Urothelium cell line (cell line): ENCODE results near the gene GNA15.

Experiments
- DNase-seq: peaks from one replicate; pipeline ENCODE4 v3.0.0; 2011; ENCODE audit warnings: low spot score, mixed read lengths
- FAIRE-seq: peaks from 2 replicates; lab custom pipeline; 2011; peaks lifted over from hg19 to GRCh38; lab: Jason Lieb, UNC

Gene GNA15

DNA sequence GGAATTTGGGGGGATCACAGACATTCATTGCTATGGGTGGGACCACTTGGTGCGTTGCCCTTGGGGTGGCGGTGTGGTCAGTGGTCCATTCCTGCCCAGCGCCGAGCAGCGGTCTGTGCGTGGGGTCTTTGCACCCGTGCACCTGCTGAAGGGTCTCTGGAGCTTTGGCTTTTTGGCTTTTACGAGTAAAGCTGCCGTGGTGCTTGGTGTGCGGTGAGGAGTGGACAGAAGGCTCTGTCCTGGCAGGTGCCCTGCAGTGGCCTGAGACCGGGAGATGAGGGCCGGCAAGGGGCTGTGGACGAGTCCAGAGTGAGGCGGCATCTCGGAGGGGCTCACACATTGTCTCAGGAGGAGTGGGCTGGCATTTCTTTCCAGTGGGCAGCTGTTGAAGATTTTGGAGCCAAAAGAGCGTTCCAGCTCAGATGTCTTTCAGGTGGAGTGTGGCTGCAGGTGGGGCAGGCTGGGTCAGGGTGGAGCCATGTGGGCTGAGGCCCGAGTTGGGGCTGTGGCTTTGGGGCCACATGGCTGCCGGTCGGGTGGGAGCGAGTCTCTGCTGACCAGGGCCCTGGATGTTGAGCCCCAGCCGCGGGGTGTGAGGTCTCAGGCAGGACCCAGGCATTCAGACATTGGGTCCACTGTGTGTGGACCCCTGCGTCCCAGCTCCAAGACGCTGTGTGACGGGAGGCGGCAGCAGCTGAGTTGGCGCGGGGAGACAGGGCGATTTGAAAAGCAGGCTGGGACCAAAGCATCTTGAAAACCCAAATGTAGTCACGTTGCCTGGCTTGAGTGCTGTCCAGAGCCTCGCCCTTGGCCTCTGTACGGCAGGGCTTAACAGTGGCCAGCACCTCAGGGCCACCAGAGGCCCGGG, 30.0 kb upstream of the GNA15 start:
- FAIRE-seq: no peak
- DNase-seq: no peak

DNA sequence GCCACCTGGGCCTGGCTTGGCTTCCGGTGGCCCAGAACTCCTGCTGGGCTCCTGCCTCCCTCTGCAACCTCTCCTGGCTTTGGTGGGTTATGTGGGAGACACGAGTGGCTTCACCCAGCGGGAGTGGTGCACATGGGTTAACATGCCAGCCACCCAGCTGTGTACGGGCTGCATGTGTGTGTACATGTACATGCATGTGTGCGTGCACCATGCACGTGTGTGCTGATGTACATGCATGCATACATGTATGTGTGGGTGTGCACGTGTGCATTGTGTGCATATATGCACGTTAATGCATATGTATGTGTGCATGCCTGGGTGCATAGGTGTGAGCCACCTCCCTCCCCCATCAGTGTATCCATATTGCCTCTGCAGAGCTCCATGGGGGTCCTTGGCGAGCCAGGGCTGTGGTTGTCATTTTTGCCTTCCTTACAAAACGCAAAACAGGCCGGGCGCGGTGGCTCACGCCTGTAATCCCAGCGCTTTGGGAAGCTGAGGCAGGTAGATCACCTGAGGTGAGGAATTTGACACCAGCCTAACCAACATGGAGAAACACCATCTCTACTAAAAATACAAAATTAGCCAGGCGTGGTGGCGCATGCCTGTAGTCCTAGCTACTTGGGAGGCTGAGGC, 29.2 kb upstream of the GNA15 start:
- FAIRE-seq: no peak
- DNase-seq: no peak

DNA sequence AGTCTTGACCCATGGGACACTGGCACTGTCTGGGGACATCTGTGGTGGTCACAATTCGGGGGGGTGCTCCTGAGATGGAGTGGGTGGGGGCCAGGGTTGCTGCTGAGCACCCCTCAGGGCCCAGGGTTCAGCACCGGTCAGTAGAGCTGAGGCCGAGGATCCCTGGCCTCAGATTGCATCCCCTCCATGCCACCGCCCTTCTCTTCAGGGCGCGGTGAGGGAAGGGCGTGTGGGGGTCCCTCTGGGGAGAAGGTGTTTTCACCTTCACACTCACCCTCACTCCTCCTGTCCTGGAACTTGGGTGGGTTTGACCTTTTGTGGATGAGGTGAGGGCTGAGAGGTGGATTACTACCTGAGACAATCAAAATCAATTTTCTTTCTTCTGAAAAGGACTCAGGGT, 28.2 kb upstream of the GNA15 start:
- DNase-seq (no peak), FAIRE-seq (no peak)

DNA sequence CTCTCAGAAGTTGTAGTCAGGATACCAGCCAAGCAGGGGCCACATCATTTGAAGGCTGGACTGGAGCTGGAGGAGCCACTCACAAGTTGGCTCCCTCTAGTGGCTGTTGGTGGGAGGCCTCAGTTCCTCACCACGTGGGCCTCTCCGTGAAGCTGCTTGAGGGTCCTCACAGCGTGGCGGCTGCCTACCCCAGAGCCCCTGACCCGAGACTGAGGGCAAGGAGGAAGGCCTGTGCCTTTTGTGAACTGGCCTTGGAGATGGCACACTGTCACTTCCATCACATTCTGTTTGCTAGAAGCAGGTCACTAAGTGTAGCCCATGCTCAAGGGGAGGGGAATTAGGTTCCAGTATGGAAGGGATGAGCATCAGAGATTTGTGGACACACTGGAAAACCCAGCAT, 27.1 kb upstream of the GNA15 start:
- peak; percentile 50 for DNase-seq
- FAIRE-seq: no peak

DNA sequence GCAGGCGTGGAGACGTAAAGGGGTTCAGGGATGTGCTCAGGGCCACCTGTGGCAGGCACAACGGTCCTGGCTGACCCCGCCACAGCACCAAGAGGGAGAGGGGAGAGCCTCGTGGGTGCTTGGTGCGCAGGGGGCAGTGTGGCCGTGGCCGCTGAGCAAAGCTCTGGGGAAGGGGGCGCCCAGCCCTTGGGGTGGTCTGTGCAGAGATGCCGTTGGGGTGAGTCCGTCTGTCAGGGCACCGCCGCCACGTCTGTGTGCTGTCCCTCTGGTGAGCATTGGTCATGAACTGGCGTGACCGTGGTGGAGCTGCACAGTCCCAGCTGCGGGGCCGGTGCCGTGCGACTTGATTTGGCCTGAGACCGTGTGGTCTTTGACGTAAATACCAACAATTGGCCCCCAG, 26.3 kb upstream of the GNA15 start:
- no peak for FAIRE-seq
- no peak for DNase-seq

DNA sequence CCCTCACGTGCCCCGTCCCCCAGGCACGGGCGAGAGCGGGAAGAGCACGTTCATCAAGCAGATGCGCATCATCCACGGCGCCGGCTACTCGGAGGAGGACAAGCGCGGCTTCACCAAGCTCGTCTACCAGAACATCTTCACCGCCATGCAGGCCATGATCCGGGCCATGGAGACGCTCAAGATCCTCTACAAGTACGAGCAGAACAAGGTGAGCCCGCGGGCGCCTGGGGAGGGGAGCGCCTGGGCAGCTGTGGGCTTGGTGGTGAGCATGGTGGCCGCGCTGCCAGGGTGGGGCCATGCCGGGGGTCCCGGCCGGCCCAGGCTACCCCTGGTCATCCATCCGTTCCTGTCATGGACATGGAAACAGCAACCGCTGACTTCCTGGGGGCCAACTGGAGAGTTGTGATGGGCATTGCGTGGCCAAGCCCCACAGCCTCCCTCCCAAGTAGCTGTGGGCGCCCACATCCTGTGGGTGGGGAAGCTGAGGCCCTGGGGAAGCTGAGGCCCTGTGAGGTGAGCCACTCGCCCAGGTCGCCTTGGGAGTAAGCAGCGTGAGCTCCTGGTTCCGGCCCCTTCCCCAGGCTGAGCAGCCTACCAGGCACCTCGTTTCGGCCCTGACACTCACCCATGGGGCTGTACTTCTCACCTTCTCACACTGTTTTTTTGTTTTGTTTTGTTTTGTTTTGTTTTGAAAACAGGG, 25.6 kb upstream of the GNA15 start:
- FAIRE-seq: no peak
- DNase-seq: no peak

DNA sequence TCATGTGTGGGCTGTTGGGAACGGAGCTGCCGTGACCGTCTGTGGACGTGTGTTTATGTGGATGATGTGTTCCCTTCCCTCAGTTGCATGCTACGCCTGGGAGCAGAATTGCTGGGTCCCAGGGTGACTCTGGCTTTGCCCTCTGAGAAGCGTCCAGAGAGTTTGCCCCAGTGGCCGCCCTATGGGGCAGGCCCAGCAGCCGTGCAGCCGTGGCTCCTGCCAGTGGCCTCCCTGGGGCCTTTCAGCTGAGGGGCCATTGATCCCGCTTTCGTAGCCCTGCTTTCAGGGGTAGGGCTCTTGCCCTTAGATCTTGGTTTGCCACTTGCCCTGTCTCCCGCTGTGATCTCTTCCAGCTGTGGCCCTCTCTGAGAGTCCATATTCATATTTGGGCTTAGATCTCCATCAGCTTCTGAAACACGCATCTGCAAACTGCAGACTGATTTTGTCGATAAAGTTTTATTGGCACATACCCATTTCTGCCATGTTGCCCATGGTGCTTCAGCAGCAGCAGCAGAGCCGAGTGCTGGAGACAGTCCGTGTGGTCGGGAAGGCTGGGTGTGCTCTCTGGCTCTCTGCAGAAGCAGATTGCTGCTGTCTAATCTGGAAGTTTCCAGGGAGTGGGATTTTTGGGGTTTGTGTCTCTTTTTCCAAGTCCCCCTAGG, 24.1 kb upstream of the GNA15 start:
- no peak for FAIRE-seq

DNA sequence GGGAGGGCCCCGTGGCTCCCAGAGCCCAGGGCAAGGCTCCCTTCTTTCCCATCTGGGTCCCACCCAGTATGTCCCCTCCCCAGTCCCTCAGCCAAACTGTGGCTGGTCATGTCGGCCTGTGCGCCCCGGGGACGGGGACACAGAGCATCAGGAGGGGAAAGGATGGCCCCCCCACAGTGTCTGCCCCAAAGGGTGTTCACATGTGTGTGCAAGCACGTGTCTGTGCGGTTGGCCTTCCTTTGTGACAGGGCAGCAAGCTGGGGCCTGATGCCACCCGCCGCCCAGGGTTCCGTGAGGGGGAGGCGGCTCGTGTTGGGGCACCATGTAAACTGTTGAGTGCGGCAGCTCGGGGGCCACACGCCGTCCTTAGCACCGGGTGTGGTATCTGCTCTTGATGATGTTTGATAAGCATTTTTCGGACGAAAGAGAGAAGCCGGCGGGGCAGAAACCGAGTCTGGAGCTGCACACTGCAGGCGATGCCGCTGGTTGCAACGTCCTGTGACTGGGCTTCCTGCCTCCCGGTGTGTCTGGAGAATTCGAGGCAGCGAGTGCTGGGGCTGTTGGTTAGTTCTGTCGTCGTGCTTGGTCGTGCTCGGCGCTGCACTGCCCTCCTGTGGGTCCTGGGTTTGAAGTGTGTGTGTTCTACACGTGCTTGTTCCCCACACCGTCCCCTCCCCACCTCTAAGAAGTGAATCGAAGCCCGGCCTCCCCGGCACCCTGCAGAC, 23.3 kb upstream of the GNA15 start:
- no peak for FAIRE-seq
- DNase-seq: no peak

More for the DNA sequence above, 24.1 kb upstream of the GNA15 start:
- DNase-seq: no peak

DNA sequence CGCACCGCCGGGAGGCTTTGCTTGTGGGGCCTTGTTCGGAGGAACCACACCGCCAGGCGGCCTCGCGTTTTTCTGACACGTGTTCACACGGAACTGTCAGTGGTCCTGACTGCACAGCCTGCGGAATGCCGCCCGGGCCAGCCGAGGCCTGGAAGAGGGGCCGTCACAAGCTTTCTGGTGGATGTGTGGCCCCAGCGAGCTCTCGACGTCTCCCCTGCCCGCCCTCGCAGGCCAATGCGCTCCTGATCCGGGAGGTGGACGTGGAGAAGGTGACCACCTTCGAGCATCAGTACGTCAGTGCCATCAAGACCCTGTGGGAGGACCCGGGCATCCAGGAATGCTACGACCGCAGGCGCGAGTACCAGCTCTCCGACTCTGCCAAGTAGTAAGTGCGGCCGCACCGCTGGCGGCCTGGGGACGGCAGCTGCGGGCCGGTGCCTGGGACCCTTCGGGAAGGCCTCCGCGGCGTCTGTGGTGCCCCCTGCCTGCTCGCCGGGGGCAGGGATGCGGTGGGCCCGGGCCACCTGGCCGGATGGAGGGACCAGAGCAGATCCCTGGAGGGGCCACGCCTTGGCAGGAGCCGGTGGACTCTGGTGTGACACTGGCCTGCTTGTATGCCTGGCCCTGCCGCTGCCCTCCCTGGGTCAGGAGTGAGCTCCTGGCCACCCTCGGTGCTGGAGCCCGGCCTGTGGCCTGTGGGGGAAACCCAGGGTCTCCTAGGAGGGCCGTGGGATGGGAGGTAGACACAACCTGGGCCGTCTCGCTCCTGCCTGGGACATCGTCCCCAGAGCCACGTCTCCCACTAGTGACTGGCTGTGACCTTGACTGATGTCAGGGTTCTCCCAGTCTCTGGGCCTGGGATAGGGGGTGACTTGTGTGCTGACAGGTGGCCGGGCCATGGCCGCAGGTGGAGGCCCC, 22.5 kb upstream of the GNA15 start:
- no peak for FAIRE-seq
- DNase-seq: no peak

DNA sequence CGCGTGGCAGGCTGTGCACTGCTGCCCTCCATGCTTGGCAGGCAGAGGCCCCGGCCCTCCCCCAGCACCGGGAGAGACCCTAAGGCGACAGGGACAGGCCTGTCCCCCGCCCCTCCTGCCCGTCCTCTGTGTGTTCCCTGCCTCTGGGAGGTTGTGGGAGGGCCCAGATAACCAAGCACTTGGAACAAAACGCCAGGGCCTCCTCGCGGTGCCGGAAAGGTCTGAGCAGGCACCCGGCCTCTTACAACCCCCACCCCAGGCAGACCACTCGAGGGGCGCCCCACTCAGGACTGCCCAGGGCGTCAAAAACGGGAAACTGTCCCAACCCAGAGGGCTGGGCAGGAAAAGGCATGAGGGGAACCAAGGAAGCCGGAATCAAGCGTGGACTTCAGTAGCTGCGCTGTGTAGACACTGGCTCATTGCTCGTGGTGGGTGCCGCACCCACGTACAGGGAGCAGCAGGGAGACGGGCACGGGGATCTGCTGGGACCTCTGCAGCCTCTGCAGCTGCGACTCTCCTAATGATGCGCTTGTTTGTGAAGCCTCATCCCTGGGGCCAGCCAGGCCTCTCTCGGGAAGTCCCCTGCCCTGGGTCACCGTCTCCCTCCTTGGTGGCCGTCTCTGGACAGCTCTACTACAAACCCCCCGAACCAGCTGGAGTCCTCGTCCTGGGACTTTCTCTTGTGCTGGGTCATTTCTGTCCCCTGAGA, 21.7 kb upstream of the GNA15 start:
- DNase-seq (no peak), FAIRE-seq (no peak)

DNA sequence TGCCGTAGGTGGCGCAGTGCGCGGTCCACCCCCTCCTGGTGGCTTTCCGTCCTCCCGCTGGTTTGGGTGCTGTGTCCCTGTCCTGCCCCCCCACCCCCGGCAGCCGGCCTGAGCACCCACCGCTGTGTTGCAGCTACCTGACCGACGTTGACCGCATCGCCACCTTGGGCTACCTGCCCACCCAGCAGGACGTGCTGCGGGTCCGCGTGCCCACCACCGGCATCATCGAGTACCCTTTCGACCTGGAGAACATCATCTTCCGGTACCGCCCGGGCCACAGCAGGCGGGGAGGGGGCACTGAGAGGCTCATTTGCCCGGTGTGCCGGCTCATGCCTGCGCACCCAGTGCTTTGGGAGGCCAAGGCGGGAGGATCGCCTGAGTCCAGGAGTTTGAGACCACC, 21.0 kb upstream of the GNA15 start:
- no peak for FAIRE-seq

DNA sequence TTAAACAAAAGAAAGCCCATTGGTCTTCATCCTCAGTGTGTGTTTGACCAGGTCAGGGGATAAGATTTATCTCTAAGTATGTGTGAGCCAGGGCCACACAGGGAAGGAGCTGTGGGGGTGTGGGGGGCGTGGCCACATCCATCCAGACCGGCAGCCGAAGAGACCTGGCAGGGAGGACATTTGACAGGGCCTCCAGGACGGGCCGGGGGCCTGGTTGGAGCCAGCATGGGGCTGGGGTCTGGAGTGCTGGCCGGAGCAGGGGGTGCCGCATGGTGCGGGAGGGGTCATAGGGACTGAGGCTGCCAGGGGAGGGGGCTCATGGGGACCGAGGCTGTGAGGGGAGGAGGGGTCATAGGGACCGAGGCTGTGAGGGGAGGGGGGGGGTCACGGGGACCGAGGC, 20.4 kb upstream of the GNA15 start:
- DNase-seq: no peak
- no peak for FAIRE-seq

More for the DNA sequence above, 21.0 kb upstream of the GNA15 start:
- no peak for DNase-seq

DNA sequence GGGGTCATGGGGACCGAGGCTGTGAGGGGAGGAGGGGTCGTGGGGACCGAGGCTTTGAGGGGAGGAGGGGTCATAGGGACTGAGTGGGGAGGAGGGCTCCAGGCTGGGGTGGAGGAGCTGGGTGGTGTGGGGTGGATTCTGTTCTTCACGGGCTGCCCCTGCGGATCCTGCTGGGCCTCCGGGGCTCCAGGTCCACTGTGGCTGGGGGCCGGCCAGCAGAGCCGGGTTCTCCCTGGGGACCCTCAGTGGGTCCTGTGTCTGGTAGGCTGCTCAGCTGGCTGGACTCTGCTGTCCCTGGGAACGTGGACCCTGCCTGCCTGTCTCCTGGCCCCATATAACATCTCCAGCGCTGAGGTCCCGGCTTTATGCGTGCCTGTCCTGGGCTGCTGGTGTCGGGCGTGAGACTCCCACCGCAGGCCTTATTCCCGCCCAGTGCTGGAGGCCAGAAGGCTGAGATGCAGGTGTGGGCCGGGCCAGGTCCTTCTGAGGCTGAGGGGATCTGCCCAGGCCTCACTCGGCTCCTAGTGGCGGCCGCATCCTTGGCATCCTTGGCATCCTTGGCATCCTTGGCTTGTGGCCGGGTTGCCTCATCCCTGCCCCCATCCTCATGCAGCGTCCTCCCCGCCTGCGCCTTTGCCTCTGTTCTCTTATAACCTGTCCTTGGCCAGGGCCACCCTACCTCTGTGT, 19.8 kb upstream of the GNA15 start:
- peak; percentile 77 for DNase-seq
- FAIRE-seq: peak; percentile 20

DNA sequence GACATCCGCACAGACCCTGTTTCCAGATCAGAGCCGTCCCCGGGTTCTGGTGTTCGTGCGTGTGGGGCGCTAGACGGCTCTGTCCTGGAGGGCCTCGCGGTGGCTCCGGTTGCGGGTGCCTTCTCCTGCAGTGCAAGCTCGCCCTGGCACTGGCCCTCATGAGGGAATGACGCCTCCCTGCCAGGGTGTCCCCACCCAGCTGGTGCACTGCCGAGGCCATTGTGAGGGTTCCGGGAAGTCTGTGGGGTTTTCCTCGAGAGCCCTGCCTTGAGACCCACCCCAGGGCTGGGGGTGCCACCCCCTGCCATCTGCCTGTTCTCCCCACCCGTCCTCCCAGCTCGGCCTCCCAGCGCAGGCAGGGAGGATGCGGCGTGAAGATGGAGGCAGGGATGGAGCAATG, 19.2 kb upstream of the GNA15 start:
- DNase-seq: no peak

DNA sequence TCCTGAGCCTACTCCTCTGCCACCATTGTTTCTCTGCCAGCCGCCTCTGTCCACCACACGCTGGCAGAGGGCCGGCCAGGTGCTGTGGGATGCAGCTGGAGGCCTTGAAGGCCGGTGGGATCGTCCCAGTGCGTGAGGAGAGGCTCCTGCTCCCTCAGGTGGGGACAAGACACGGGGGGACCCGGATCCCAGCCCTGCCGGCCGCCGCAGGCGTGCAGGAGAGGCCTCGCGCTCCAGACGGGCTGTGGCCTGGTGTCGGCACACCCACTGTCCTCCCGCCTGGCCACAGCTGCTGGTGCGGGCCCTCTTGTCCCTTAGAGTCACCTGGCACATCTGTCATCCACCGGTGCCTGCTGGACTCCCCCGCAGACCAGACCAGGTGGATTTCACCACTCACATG, 18.1 kb upstream of the GNA15 start:
- no peak for FAIRE-seq

More for the DNA sequence above, 19.2 kb upstream of the GNA15 start:
- FAIRE-seq: no peak

DNA sequence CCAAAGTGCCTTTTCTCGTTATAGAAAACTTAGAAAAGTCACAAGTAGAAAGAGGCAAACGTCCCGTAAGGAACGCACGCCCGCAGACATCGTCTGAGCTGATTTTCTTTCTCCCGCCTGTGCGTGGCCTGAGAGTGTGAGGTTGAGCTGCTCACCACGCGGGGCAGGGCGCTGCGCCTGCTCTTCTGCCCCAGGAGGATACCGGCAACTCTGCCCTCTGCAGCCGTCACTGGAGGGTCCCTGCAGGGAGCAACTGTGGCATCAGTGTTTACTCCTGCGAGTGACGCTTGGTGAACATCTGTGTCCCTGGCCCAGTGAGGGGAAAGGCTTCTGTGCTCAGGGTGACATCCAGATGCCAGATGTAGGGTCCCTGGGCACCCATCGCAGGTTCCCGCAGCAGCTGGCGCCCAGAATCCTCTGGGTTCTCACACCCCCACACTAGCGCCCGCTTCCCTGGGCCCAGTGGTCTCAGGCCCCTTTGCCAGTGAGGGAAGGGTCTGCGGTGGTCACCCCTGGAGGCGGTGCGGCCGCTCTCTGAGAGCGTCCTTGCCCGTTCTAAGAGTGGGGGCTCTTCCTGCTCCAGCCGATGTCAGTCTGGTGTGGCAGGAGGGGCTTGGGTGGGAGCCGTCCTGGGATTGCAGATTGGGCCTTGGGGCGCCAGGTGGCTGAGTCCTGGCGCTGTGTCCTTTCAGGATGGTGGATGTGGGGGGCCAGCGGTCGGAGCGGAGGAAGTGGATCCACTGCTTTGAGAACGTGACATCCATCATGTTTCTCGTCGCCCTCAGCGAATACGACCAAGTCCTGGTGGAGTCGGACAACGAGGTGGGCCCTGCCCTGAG, 17.4 kb upstream of the GNA15 start:
- DNase-seq (no peak), FAIRE-seq (no peak)

More for the DNA sequence above, 18.1 kb upstream of the GNA15 start:
- no peak for DNase-seq

DNA sequence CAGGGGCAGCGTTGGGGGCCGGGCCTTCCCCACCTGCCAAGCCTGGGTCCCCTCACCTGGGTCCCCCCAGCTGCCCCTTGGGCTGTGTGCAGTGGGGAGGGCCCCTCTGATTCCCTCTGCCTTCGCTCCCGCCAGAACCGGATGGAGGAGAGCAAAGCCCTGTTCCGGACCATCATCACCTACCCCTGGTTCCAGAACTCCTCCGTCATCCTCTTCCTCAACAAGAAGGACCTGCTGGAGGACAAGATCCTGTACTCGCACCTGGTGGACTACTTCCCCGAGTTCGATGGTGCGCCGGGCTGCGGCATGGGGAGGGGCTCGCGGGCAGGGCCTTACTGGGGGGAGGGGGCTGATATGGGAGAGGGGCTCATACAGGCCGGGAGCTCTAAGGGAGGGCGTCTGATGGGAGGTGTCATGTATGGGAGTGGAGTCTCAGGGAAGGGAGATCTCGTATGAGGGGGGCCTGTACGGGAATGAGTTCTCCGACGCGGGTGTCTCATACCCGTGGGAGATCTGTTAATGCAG, 16.7 kb upstream of the GNA15 start:
- DNase-seq (no peak), FAIRE-seq (no peak)
